Activated T-helper 17 cell treated with anti-CD3 and anti-CD28 coated beads, Interleukin-2, amount 50 U/mL, for 72 hours (primary cell): ENCODE results near the gene SLC35F1. TPM values are rescaled to one million over a fixed set of nuclear protein-coding genes. Genes with fewer than 3 reads are reported as not detected.
"Not testable (repeated sequence)": the region's sequence is repeated elsewhere in the genome, so short reads cannot be mapped to it uniquely, and the experiment has no call there.

Experiments
- ATAC-seq: fragments of 150-1000 bp; cut with Tn5 transposase; replicated peaks from 2 replicates; pipeline ENCODE4 v1.10.0; 2021; ENCODE audit warnings: mild to moderate bottlenecking, moderate library complexity
- H3K27ac Mint-ChIP-seq: one replicate; pipeline ENCODE4 v1.8.0; 2022; ENCODE audit warnings: mixed read lengths
- H3K27me3 Mint-ChIP-seq: one replicate; pipeline ENCODE4 v1.8.0; 2022; ENCODE audit warnings: mixed read lengths
- H3K36me3 Mint-ChIP-seq: one replicate; pipeline ENCODE4 v1.8.0; 2022; ENCODE audit warnings: low read depth, mild to moderate bottlenecking, mixed read lengths
- H3K4me1 Mint-ChIP-seq: one replicate; pipeline ENCODE4 v1.8.0; 2022; ENCODE audit warnings: mixed read lengths
- H3K4me3 Mint-ChIP-seq: one replicate; pipeline ENCODE4 v1.8.0; 2022; ENCODE audit warnings: mild to moderate bottlenecking, mixed read lengths
- H3K9me3 Mint-ChIP-seq: one replicate; pipeline ENCODE4 v1.8.0; 2022; ENCODE audit warnings: mixed read lengths
- total RNA-seq, 2 donors: library from RNA; stranded (reverse); gene quantifications; one replicate each; pipeline ENCODE4 v1.2.3, GENCODE V29; 2022

SLC35F1 gene
- total RNA-seq: under 1 TPM; 0.04 to 0.16 TPM

DNA sequence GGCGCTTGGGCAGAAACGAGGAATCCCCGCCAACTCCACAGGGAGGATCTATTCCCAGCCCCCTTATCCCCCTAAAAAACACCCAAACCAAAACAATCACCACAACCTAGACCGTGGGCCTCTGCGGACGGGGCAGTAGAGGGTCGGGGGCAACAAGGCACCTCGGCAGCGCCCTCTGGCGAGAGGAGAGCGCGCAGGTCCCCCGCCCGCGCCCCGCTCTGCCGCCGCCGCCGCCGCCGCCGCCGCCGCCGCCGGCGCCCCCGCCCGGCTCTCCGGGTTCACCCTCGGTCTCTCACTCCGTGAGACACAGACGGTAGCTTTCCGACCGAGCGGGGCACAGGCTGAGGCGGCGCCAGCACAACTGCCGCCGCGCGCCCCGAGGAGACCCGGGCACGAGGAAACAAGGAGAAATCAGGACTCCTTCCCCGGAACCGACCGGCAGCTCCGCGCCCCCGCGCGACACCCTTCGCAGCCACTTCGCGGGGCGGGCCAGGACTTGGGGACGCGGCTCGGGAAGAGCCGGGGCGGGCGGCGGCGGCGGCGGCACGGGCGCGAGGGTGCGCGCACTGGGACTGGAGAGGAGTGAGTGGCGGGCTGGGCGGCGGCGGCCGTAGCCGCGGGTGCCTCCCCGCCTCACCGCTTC, at the start of gene SLC35F1:
Gene SLC35F1, plus strand, starts transcription at position 307 of the 643 bp plus-strand sequence.
- no peak within 1 kb of the TSS for H3K27ac Mint-ChIP-seq
- H3K9me3 Mint-ChIP-seq: no peaks in the 10 kb centered on the region
- peaks cover 58% of the 10 kb centered on the region for H3K27me3 Mint-ChIP-seq
- ATAC-seq: peak; percentile 67
- peak within 1 kb of the TSS; percentile 67 for H3K4me3 Mint-ChIP-seq
- H3K36me3 Mint-ChIP-seq: no peaks in the 10 kb centered on the region
- H3K4me1 Mint-ChIP-seq: no peaks in the 10 kb centered on the region

DNA sequence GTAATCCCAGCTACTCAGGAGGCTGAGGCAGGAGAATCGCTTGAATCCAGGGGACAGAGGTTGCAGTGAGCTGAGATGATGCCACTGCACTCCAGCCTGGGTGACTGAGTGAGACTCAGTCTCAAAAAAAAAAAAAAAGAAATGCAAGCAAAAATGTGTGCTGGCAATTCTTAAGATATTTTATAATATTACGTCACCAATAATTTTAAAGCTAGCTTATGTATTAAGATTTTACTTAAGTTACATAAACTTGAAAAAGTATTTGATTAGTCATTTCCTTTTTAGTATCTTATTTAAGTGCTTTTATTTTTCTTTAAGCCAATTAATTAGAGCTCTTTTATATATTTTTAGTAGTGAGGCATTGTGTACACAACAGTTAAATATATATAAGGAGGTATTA, 48.5 kb upstream of the SLC35F1 start:
- H3K4me1 Mint-ChIP-seq, H3K27ac Mint-ChIP-seq, H3K4me3 Mint-ChIP-seq, H3K9me3 Mint-ChIP-seq, H3K36me3 Mint-ChIP-seq, ATAC-seq: not testable (repeated sequence)
- peaks cover 11% of the 10 kb centered on the region for H3K27me3 Mint-ChIP-seq

DNA sequence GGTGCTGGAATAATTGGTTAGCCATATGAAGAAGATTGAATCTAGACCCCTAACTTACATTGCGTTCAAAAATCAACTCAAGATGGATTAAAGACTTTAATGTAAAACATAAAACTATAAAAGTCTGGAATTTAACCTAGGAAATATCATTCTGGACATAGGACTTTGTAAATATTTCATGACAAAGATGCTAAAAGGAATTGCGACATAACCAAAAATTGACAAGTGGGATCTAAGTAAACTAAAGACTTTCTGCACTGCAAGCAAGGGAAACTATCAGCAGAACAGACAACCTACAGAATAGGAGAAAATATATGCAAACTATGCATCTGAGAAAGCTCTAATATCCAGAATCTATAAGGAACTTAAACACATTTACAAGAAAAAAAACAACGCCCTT, 45.5 kb upstream of the SLC35F1 start:
- peaks cover 8% of the 10 kb centered on the region for H3K27me3 Mint-ChIP-seq
- H3K9me3 Mint-ChIP-seq: peaks cover 9% of the 10 kb centered on the region
- ATAC-seq: no peak
- no peaks in the 10 kb centered on the region for H3K36me3 Mint-ChIP-seq
- H3K4me1 Mint-ChIP-seq: no peaks in the 10 kb centered on the region
- H3K4me3 Mint-ChIP-seq: no peak overlapping the region
- H3K27ac Mint-ChIP-seq: no peak overlapping the region

DNA sequence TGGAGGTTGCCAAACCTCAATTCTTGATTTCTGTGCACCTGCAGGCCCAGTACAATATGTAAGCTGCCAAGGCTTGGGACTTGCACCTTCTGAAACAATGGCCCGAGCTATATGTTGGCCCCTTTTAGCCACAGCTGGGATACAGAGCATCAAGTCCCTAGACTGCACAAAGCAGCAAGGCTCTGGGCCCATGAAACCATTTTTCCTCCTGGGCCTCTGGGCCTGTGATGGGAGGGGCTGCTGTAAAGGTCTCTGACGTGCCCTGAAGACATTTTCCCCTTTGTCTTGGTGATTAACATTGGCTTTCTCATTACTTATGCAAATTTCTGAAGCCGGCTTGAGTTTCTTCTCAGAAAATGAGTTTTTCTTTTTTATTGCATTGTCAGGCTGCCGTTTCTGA, 40.5 kb upstream of the SLC35F1 start:
- H3K9me3 Mint-ChIP-seq: peaks cover 7% of the 10 kb centered on the region
- H3K27ac Mint-ChIP-seq: no peak overlapping the region
- H3K27me3 Mint-ChIP-seq: peaks cover 8% of the 10 kb centered on the region
- ATAC-seq: no peak
- H3K36me3 Mint-ChIP-seq: no peaks in the 10 kb centered on the region
- H3K4me1 Mint-ChIP-seq: no peaks in the 10 kb centered on the region
- no peak overlapping the region for H3K4me3 Mint-ChIP-seq

DNA sequence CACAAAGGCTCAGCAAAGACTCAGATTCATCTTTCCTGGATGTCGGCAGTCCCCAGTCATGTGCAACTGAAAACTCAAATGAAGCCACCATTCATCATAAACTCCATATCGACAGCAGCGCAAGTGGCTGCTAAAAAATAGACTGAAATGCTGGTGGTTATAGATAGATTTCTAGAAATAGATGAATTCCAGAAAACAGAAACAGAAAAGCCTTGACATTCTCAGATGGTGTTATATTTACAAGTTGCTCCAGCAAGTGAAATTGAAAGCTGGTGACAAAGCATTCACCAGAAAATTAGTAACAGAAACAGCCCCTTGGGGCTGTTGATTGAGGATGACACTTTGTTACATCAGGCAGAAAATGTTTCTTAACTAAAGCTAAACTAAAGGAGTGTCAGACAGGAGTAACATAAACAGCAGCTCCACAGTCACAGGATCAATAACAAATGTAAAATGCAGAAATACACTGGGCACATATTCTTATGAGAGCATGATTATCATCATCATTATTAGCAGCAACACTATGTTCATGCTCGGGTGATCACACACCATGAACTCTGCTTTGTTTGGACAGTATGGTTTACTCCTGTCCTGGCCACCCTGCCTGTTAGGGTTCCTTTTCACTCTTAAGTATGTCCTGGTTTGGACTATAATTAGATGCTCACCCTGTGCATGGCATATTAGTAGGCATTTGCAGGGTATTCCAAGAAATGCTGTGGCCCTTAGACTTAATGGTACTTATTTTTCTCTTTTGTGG, 36.4 kb upstream of the SLC35F1 start:
- H3K27ac Mint-ChIP-seq: no peak overlapping the region
- no peak overlapping the region for H3K4me3 Mint-ChIP-seq
- H3K4me1 Mint-ChIP-seq: no peaks in the 10 kb centered on the region
- ATAC-seq: peak; percentile 59
- H3K9me3 Mint-ChIP-seq: peaks cover 3% of the 10 kb centered on the region
- H3K27me3 Mint-ChIP-seq: peaks cover 8% of the 10 kb centered on the region
- H3K36me3 Mint-ChIP-seq: no peaks in the 10 kb centered on the region

DNA sequence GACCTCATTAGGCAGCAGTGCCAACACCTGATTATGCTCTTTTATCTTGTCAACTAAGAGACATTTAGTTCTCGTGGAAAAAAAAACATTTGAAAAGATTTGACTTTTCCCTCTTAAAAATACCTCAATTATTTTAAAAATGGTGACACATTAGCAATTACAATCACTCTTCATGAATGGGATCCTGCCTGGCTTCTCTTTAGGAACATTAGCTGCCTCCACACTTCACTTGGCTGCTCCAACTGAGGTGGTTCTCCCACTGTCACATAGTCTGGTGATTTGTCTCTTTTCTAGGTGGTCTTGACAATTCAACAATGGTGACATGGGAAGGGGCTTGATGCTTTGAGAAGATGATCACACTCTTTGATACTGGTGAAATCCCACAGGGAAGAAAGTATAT, 26.2 kb upstream of the SLC35F1 start:
- Mint-ChIP-seq H3K4me1 (no peaks in the 10 kb centered on the region), H3K27ac (no peak overlapping the region), H3K27me3 (peaks cover 7% of the 10 kb centered on the region), H3K36me3 (no peaks in the 10 kb centered on the region), H3K4me3 (no peak overlapping the region), H3K9me3 (no peaks in the 10 kb centered on the region)
- ATAC-seq: no peak

DNA sequence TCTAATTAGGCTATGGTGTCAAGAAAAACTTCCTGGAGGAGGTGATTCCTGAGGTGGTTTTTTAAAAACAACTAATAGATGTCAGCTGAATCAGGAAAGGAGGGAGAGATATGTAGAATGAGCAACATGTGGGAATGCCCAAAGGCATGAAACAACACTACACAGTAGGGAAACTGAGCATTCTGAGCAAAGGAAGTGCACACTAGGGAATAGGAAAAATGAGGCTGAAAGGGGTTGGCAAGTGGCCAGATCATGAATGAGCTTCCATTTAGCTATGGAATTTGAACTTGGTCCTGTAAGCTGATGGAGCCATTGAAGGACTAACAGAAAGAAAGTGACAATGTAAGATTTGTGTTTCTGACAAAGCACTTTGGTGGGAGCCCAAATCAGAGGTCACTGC, 16.9 kb upstream of the SLC35F1 start:
- Mint-ChIP-seq H3K36me3 (no peaks in the 10 kb centered on the region), H3K27me3 (peaks cover 12% of the 10 kb centered on the region), H3K4me1 (no peaks in the 10 kb centered on the region), H3K9me3 (no peaks in the 10 kb centered on the region), H3K27ac (no peak overlapping the region), H3K4me3 (no peak overlapping the region)
- no peak for ATAC-seq

DNA sequence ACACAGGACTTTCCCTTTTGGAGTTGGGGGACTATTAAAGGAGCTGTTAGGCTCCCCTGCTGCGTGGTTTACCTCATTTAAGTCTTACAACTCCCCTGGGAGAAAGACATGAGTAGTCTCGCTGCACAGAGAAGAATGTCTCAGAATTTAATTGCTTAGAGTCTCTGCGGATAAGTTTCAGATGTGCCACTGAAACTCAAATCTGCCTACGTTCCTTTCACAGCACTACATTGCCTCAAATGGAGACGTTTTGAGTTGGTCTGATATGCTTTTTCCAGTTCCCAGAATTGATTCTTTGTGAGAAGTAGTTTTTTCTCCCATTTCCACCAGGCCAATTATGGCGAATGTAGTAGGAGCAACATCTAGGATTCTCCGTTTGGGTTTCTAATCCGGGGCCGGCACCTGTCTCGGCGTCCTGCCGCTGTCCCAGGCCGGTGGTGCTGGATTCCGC, 532 bp upstream of the SLC35F1 start:
- H3K4me3 Mint-ChIP-seq: peak overlapping the region; percentile 67
- no peaks in the 10 kb centered on the region for H3K9me3 Mint-ChIP-seq
- peak; percentile 61 for ATAC-seq
- no peak overlapping the region for H3K27ac Mint-ChIP-seq
- H3K27me3 Mint-ChIP-seq: peaks cover 52% of the 10 kb centered on the region
- no peaks in the 10 kb centered on the region for H3K4me1 Mint-ChIP-seq
- no peaks in the 10 kb centered on the region for H3K36me3 Mint-ChIP-seq

DNA sequence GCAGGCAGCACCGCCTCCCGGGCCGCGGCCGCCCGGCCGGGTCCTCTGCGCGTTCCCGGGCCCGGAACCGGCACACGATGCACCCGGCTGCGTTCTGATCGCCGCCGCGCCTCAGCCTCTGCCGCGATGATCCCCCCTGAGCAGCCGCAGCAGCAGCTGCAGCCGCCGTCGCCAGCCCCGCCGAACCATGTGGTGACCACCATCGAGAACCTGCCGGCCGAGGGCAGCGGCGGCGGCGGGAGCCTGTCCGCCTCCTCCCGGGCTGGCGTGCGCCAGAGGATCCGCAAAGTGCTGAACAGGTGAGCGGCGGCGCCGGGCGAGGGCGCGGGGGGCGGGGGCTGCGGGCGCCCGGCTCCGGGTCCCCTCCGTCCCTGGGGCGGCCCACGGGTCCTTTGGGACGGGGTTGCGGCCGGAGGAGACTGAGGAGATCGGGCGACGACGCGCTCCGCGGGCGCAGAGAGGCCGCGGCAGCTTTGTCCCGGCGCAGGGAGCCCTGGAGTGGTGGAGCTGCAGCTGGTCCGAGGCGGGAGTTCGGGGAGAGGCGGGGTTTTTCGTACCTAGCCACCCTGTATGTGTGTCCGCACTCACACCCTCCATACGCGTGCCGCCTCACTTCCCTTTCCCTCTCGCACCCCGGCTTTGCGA, 659 bp downstream of the SLC35F1 start:
- Mint-ChIP-seq H3K9me3 (no peaks in the 10 kb centered on the region), H3K36me3 (no peaks in the 10 kb centered on the region), H3K27ac (no peak overlapping the region), H3K4me3 (peak overlapping the region; percentile 67), H3K4me1 (no peaks in the 10 kb centered on the region), H3K27me3 (peaks cover 58% of the 10 kb centered on the region)
- ATAC-seq: no peak

DNA sequence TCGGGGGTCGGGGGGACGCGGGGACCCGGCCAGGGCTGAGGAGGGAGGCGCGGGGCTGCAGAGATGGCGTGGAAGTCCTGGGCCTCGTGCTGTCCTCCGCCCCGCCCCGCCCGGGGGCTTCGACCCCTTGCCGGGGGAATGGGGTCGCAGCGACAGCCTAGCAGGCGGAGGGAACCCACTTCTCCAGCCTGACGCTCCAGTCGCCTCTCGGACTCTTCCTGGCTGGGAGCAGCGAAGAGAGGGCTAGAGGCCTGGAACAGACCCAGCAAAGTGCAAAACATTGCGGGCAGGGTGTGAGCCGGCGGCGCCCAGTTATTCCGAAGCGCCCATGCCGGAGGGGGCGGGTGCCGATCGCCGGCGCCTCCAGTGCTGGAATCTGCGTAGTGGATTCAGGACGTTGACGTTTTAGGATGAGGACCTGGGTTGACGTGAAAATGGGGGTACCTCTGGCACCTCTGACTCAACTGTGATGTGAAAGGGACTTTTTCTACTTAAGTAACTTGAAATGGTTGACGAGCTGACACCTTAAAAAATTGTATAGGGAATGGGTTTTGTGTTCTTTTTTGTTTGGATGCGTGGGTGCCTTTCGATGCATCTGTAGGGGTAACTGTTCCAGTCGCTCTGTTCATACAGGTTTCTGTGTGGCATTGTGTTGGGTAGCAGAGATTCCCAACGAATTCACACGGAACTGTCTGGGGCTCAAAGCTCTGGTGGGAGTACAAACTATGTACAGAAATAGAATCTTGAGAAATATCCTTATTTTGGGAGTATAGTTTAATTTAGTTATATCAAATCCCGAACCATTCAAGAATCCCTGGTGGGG, 1.4 kb downstream of the SLC35F1 start:
- no peaks in the 10 kb centered on the region for H3K4me1 Mint-ChIP-seq
- no peak overlapping the region for H3K27ac Mint-ChIP-seq
- H3K27me3 Mint-ChIP-seq: peaks cover 58% of the 10 kb centered on the region
- ATAC-seq: no peak
- H3K36me3 Mint-ChIP-seq: no peaks in the 10 kb centered on the region
- H3K9me3 Mint-ChIP-seq: no peaks in the 10 kb centered on the region
- peak overlapping the region; percentile 53 for H3K4me3 Mint-ChIP-seq

DNA sequence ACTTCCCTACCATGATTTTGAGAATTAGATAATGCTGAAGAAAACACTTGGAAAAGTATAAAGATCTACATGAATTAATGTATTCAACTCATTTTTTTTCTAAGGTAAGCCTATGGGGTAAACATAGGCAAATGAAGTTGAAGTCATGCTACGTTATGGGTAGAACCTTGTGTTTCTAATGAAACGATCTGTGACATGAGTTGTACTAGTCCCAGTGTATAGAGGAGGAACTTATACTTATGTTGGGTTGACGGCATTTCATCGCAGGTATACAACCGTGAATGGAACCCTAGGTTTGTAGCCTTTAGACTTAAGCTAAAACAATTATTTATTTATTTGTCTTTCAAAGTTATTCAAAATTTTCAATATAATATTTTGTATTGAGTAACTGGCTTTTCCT, 2.6 kb downstream of the SLC35F1 start:
- Mint-ChIP-seq H3K4me3 (no peak overlapping the region), H3K36me3 (no peaks in the 10 kb centered on the region), H3K4me1 (no peaks in the 10 kb centered on the region), H3K27ac (no peak overlapping the region), H3K9me3 (no peaks in the 10 kb centered on the region), H3K27me3 (peaks cover 49% of the 10 kb centered on the region)
- no peak for ATAC-seq

DNA sequence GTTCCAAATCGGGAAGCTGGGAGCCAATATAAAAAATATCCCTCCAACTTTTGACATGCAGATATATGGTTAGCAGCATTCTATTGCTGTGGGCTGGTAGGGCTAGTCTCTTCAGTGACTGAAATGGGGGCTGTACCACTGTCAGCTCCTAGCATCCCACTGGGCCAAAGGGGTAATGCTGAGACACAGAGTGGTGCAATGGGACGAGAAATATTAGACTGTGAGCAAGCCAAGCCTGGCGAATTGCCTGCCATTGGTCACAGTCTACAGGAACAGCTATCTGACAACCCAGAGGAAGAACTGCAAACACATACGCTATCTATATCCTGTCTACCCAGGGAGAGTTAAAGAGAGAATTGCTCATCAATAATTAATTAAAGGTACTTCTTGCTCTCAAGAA, 3.5 kb downstream of the SLC35F1 start:
- H3K4me1 Mint-ChIP-seq: no peaks in the 10 kb centered on the region
- H3K27ac Mint-ChIP-seq: no peak overlapping the region
- no peak overlapping the region for H3K4me3 Mint-ChIP-seq
- no peaks in the 10 kb centered on the region for H3K9me3 Mint-ChIP-seq
- H3K27me3 Mint-ChIP-seq: peaks cover 40% of the 10 kb centered on the region
- H3K36me3 Mint-ChIP-seq: no peaks in the 10 kb centered on the region
- ATAC-seq: no peak

DNA sequence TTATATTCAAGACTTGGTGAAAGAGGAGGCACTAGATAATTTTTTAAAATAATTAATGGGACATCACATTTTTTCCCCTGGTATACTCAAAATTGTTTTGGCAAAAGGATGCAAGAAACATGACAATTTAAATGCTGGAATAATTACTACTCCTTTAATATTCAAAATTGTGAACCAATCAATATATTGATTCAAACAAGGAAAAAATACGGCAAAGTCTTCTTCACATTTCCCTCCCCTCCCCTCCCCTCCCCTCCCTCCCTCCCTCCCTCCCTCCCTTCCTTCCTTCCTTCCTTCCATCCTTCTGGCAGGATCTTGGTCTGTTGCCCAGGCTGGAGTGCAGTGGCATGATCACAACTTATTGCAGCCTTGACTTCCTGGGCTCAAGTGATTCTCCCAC, 4.1 kb downstream of the SLC35F1 start:
- Mint-ChIP-seq H3K9me3 (no peaks in the 10 kb centered on the region), H3K36me3 (no peaks in the 10 kb centered on the region), H3K4me3 (no peak overlapping the region), H3K27me3 (peaks cover 35% of the 10 kb centered on the region), H3K4me1 (no peaks in the 10 kb centered on the region), H3K27ac (no peak overlapping the region)
- ATAC-seq: no peak

DNA sequence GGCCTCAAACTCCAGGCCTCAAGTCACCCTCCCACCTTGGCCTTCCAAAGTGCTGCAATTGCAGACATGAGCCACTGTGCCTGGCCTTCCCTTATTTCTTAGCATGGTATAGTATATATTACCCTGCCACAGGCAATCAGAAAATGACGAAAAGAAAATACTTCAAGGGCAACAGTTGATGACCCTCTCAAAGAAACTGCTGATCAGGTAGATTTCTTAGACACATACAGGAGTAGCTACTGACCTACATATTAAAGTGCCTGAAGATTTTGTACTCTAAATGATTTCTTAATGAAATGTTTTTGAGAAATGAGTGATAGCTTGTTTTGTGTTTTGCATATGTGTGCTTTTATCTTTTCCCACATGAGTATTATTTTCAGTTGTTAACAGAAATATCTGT, 4.6 kb downstream of the SLC35F1 start:
- no peak overlapping the region for H3K4me3 Mint-ChIP-seq
- no peaks in the 10 kb centered on the region for H3K9me3 Mint-ChIP-seq
- peaks cover 30% of the 10 kb centered on the region for H3K27me3 Mint-ChIP-seq
- H3K36me3 Mint-ChIP-seq: no peaks in the 10 kb centered on the region
- H3K27ac Mint-ChIP-seq: no peak overlapping the region
- ATAC-seq: no peak
- H3K4me1 Mint-ChIP-seq: no peaks in the 10 kb centered on the region
